Liver (tissue), 9 donors: ENCODE data around the gene P2RY4. TPM values are rescaled to one million over a fixed set of nuclear protein-coding genes. Genes with fewer than 3 reads are reported as not detected.

Experiments used
- DNase-seq: peaks from one replicate; pipeline ENCODE4 v3.0.0-alpha.2; 2017; ENCODE audit warnings: low spot score
- H3K27ac ChIP-seq, 2 donors: one replicate each; pipeline ENCODE4 v1.7.0; 2013; ENCODE audit warnings: inconsistent platforms in 2 of 2, low read length in 2 of 2, control low read depth in 1 of 2, low read depth in 1 of 2, mild to moderate bottlenecking in 1 of 2
- H3K27me3 ChIP-seq, 4 donors: one replicate each; pipeline versions ENCODE4 v1.6.1 to v1.7.0; 2013; ENCODE audit warnings: low read length in 3 of 4, inconsistent platforms in 1 of 4, mild to moderate bottlenecking in 1 of 4, moderate library complexity in 1 of 4; ENCODE audit not compliant: control insufficient read depth in 4 of 4, insufficient read depth in 4 of 4
- H3K36me3 ChIP-seq, 4 donors: one replicate each; pipeline versions ENCODE4 v1.6.1 to v1.7.0; 2013; ENCODE audit warnings: low read length in 3 of 4, mild to moderate bottlenecking in 3 of 4, low read depth in 1 of 4, moderate library complexity in 1 of 4; ENCODE audit not compliant: control insufficient read depth in 4 of 4, insufficient read depth in 3 of 4
- H3K4me1 ChIP-seq, 4 donors: one replicate each; pipeline versions ENCODE4 v1.6.1 to v1.7.0; 2013; ENCODE audit warnings: low read length in 3 of 4, mild to moderate bottlenecking in 3 of 4, moderate library complexity in 1 of 4; ENCODE audit not compliant: control insufficient read depth in 4 of 4, insufficient read depth in 4 of 4
- H3K4me3 ChIP-seq, 3 donors: one replicate each; pipeline versions ENCODE4 v1.6.1 to v1.7.0; 2013; ENCODE audit warnings: low read length in 3 of 3, control low read depth in 1 of 3, low read depth in 1 of 3, mild to moderate bottlenecking in 1 of 3
- H3K9ac ChIP-seq, 2 donors: one replicate each; pipeline ENCODE4 v1.7.0; 2013; ENCODE audit warnings: low read length in 2 of 2, mild to moderate bottlenecking in 2 of 2, moderate library complexity in 2 of 2, control low read depth in 1 of 2, low read depth in 1 of 2
- H3K9me3 ChIP-seq, 4 donors: one replicate each; pipeline versions ENCODE4 v1.6.1 to v1.7.0; 2013; ENCODE audit warnings: low read length in 3 of 4; ENCODE audit not compliant: control insufficient read depth in 4 of 4
- ATF3 ChIP-seq: IDR thresholded peaks from 2 replicates; pipeline ENCODE4 v1.6.1; 2016; ENCODE audit warnings: antibody characterized with exemption
- CTCF ChIP-seq: fragments of 150-350 bp; IDR thresholded peaks from 2 replicates; pipeline ENCODE4 v1.5.1; 2017; ENCODE audit warnings: improper control_type of control experiment, low read depth, low read length; ENCODE audit not compliant: missing input control
- EGR1 ChIP-seq, 2 donors: IDR thresholded peaks; 2 replicates each; pipeline ENCODE4 v1.6.1; 2016 to 2018; ENCODE audit warnings: antibody characterized with exemption in 2 of 2, low read depth in 2 of 2
- FOXA1 ChIP-seq: IDR thresholded peaks from 2 replicates; pipeline ENCODE4 v1.6.1; 2016; ENCODE audit warnings: antibody characterized with exemption
- FOXA2 ChIP-seq: IDR thresholded peaks from 2 replicates; pipeline ENCODE4 v1.6.1; 2016; ENCODE audit warnings: antibody characterized with exemption
- GABPA ChIP-seq, 2 donors: IDR thresholded peaks in 1 of 2; conservative IDR thresholded peaks in 1 of 2; 2 replicates each; pipeline ENCODE4 v1.6.1; 2016; ENCODE audit warnings: antibody characterized with exemption in 2 of 2, mild to moderate bottlenecking in 1 of 2, moderate library complexity in 1 of 2
- HNF4G ChIP-seq: IDR thresholded peaks from 2 replicates; pipeline ENCODE4 v1.6.1; 2016; ENCODE audit warnings: antibody characterized with exemption
- JUND ChIP-seq, 2 donors: IDR thresholded peaks; 2 replicates each; pipeline ENCODE4 v1.6.1; 2016; ENCODE audit warnings: antibody characterized with exemption in 2 of 2
- MAX ChIP-seq: IDR thresholded peaks from 2 replicates; pipeline ENCODE4 v1.6.1; 2016; ENCODE audit warnings: antibody characterized with exemption
- NR2F2 ChIP-seq: IDR thresholded peaks from 2 replicates; pipeline ENCODE4 v1.6.1; 2016; ENCODE audit warnings: antibody characterized with exemption
- RAD21 ChIP-seq, 2 donors: IDR thresholded peaks; 2 replicates each; pipeline ENCODE4 v1.6.1; 2016; ENCODE audit warnings: antibody characterized with exemption in 2 of 2, mild to moderate bottlenecking in 2 of 2
- RXRA ChIP-seq, 2 donors: IDR thresholded peaks; 2 replicates each; pipeline ENCODE4 v1.6.1; 2017 to 2018; ENCODE audit warnings: antibody characterized with exemption in 2 of 2, mild to moderate bottlenecking in 1 of 2
- TAF1 ChIP-seq: conservative IDR thresholded peaks from 2 replicates; pipeline ENCODE4 v1.6.1; 2016; ENCODE audit warnings: antibody characterized with exemption, mild to moderate bottlenecking
- ZBTB33 ChIP-seq: IDR thresholded peaks from 2 replicates; pipeline ENCODE4 v1.6.1; 2016; ENCODE audit warnings: antibody characterized with exemption
- WGBS: extraction: QIAGEN DNeasy Blood & Tissue Kit; methylation state at CpG from one replicate; pipeline ENCODE4 v1.1.7; 2013; 5-methylcytosine and 5-hydroxymethylcytosine counted together
- polyA plus RNA-seq, 2 donors: library from polyadenylated mRNA; stranded (reverse) in 1 of 2; unstranded in 1 of 2; fragments of 200-250 nt in 1 of 2; fragments of >200 nt in 1 of 2; fragmentation: Nextera tagmentation in 1 of 2; extraction: Ambion mirVana in 1 of 2; gene quantifications; one replicate each; pipeline versions ENCODE4 v1.2.1 to v1.2.3, GENCODE V29; 2013 to 2015
- total RNA-seq, 2 donors: library from RNA; depleted of rRNA; stranded (reverse); fragments of >200 nt; gene quantifications; one replicate each; pipeline ENCODE4 v1.2.3, GENCODE V29; 2014
- donor health status: healthy.
- donor health status: healthy.
- donor health status: healthy.
- donor health status: healthy.
- donor health status: healthy.

P2RY4 gene
- total and polyA plus RNA-seq, 4 donors = 0.08 to 0.28 TPM; not detected in 2

GRCh38 chrX:70254063-70254400 is 6.0 kb downstream of the P2RY4 start:
- Histone ChIP-seq H3K9me3 (no peaks in the 10 kb centered on the region), H3K4me3 (no peak overlapping the region), H3K27me3 (no peaks in the 10 kb centered on the region), H3K27ac (no peak overlapping the region), H3K4me1 (no peaks in the 10 kb centered on the region), H3K9ac (no peak overlapping the region), H3K36me3 (no peaks in the 10 kb centered on the region)
- DNase-seq = no peak
- TF ChIP-seq ZBTB33 = no peak
- TF ChIP-seq ATF3 = no peak
- TF ChIP-seq GABPA (IDR thresholded peaks at IDR 0.05 in 1 of 2, conservative IDR thresholded peaks at IDR 0.05 in 1 of 2) = no peak
- no peak for TF ChIP-seq JUND (IDR thresholded peaks at IDR 0.05)
- WGBS = 89% methylated on average over 1 of the region's 1 CpG

GRCh38 chrX:70253377-70254062 is 6.5 kb downstream of the P2RY4 start:
- H3K4me1 ChIP-seq = no peaks in the 10 kb centered on the region
- H3K4me3 ChIP-seq = no peak overlapping the region
- no peaks in the 10 kb centered on the region for H3K9me3 ChIP-seq
- H3K27me3 ChIP-seq = no peaks in the 10 kb centered on the region
- TF ChIP-seq FOXA1 (no peak), TAF1 (no peak), RAD21 (IDR thresholded peaks at IDR 0.05) (no peak), FOXA2 (no peak), HNF4G (no peak), JUND (IDR thresholded peaks at IDR 0.05) (no peak), NR2F2 (no peak), CTCF (no peak), MAX (no peak), RXRA (IDR thresholded peaks at IDR 0.05) (no peak), ZBTB33 (no peak), EGR1 (IDR thresholded peaks at IDR 0.05; ENCODE audit: low read depth in 2 of 2) (no peak)
- 95% methylated on average over 3 of the region's 3 CpGs for WGBS
- no peak overlapping the region for H3K9ac ChIP-seq
- no peaks in the 10 kb centered on the region for H3K36me3 ChIP-seq
- H3K27ac ChIP-seq = no peak overlapping the region
- no peak for DNase-seq
